A549 (cell line): Measurements from ENCODE around the gene DUSP10.

ENCODE experiments used
- BHLHE40 ChIP-seq: IDR thresholded peaks from 2 replicates; pipeline ENCODE4 v1.6.1; 2012; ENCODE audit warnings: low read depth, low read length, inconsistent platforms
- CHD2 ChIP-seq: fragments of 150-350 bp; IDR thresholded peaks from 2 replicates; pipeline ENCODE4 v1.6.1; 2014; ENCODE audit warnings: low read length; ENCODE audit not compliant: partially characterized antibody
- CHD4 ChIP-seq: fragments of 200-600 bp; sonication (generic); IDR thresholded peaks from 2 replicates; pipeline ENCODE4 v1.6.1; 2016; ENCODE audit warnings: antibody characterized with exemption, mild to moderate bottlenecking, borderline replicate concordance
- CTCF ChIP-seq: fragments of >200 bp; sonication (Bioruptor Twin); formaldehyde crosslinking; IDR thresholded peaks from 3 replicates; pipeline ENCODE4 v1.5.1; 2016
- EP300 ChIP-seq, 2 experiments: fragments of >200 bp; sonication (Bioruptor Twin); formaldehyde crosslinking; IDR thresholded peaks; 2 replicates in 1 of 2; 3 replicates in 1 of 2; pipeline ENCODE4 v1.6.1; 2016 to 2017
- HDAC2 ChIP-seq: fragments of 200-600 bp; sonication (generic); IDR thresholded peaks from 2 replicates; pipeline ENCODE4 v1.6.1; 2016
- JUNB ChIP-seq: fragments of >200 bp; sonication (Bioruptor Twin); formaldehyde crosslinking; IDR thresholded peaks from 2 replicates; pipeline ENCODE4 v1.6.1; 2016
- KDM5A ChIP-seq: fragments of 200-600 bp; sonication (generic); IDR thresholded peaks from 2 replicates; pipeline ENCODE4 v1.6.1; 2016; ENCODE audit warnings: antibody characterized with exemption, mild to moderate bottlenecking
- MAX ChIP-seq: IDR thresholded peaks from 2 replicates; pipeline ENCODE4 v1.6.1; 2012
- POLR2A ChIP-seq: IDR thresholded peaks from 2 replicates; pipeline ENCODE4 v1.6.1; 2012; ENCODE audit warnings: mild to moderate bottlenecking, low read length
- RAD21 ChIP-seq, 2 experiments: fragments of >200 bp in 1 of 2; sonication (Bioruptor Twin) in 1 of 2; formaldehyde crosslinking in 1 of 2; IDR thresholded peaks in 1 of 2; conservative IDR thresholded peaks in 1 of 2; 2 replicates in 1 of 2; 3 replicates in 1 of 2; pipeline ENCODE4 v1.6.1; 2012 to 2018; ENCODE audit warnings: inconsistent platforms in 1 of 2
- REST ChIP-seq: fragments of 200-600 bp; sonication (generic); IDR thresholded peaks from 2 replicates; pipeline ENCODE4 v1.6.1; 2016; ENCODE audit warnings: antibody characterized with exemption, mild to moderate bottlenecking, moderate library complexity
- RFX5 ChIP-seq: fragments of 450-650 bp; IDR thresholded peaks from 2 replicates; pipeline ENCODE4 v1.7.1; 2014; ENCODE audit warnings: antibody characterized with exemption, mild to moderate bottlenecking, moderate library complexity

GRCh38 chr1:221699978-221700519, 41.8 kb downstream of the DUSP10 start:
- no peak for TF ChIP-seq JUNB
- no peak for TF ChIP-seq POLR2A
- TF ChIP-seq CTCF = no peak
- no peak for TF ChIP-seq RAD21 (conservative IDR thresholded peaks at IDR 0.05 in 1 of 2, IDR thresholded peaks at IDR 0.05 in 1 of 2)
- TF ChIP-seq CHD2 = no peak
- TF ChIP-seq EP300 (IDR thresholded peaks at IDR 0.05) = no peak
- TF ChIP-seq KDM5A = no peak
- TF ChIP-seq BHLHE40 = no peak
- TF ChIP-seq RFX5 = no peak
- no peak for TF ChIP-seq MAX
- no peak for TF ChIP-seq HDAC2
- TF ChIP-seq REST = no peak
- no peak for TF ChIP-seq CHD4
